Measurements from ENCODE around the gene CSHL1.
"Not testable (repeated sequence)": the region's sequence is repeated elsewhere in the genome, so short reads cannot be mapped to it uniquely, and the experiment has no call there.

Gene CSHL1

GRCh38 chr17:63929860-63930766 is 19.1 kb upstream of the CSHL1 start:
- no peak for TF ChIP-seq CTCF (IDR thresholded peaks at IDR 0.05; ENCODE audit: low read depth, low read length)
- no peak overlapping the region for H3K4me3 ChIP-seq (ENCODE audit: low read depth, low read length)
- no peak for DNase-seq (ENCODE audit: low read depth, low spot score)

GRCh38 chr17:63928966-63929695 is 18.1 kb upstream of the CSHL1 start:
- no peak for DNase-seq (ENCODE audit: low read depth, low spot score)
- in situ Hi-C loops (cut with HindIII; ENCODE audit: low sequenced_read_pairs): no loop called here
- no peak overlapping the region for H3K4me3 ChIP-seq (ENCODE audit: low read depth, low read length)
- no peak for TF ChIP-seq CTCF (IDR thresholded peaks at IDR 0.05; ENCODE audit: low read depth, low read length)

More at GRCh38 chr17:63929860-63930766, 19.1 kb upstream of the CSHL1 start:
- in situ Hi-C loops (cut with HindIII; ENCODE audit: low sequenced_read_pairs): no loop called here

GRCh38 chr17:63928172-63928666 is 17.2 kb upstream of the CSHL1 start:
- in situ Hi-C loops (cut with HindIII; ENCODE audit: low sequenced_read_pairs): no loop called here
- H3K4me3 ChIP-seq (ENCODE audit: low read depth, low read length): no peak overlapping the region
- TF ChIP-seq CTCF (IDR thresholded peaks at IDR 0.05; ENCODE audit: low read depth, low read length): no peak
- no peak for DNase-seq (ENCODE audit: low read depth, low spot score)

- in situ Hi-C loops (cut with HindIII; ENCODE audit: low sequenced_read_pairs): no loop called here
- no peak for DNase-seq (ENCODE audit: low read depth, low spot score)
- H3K4me3 ChIP-seq (ENCODE audit: low read depth, low read length): no peak overlapping the region
- no peak for TF ChIP-seq CTCF (IDR thresholded peaks at IDR 0.05; ENCODE audit: low read depth, low read length)
Measured at GRCh38 chr17:63927464-63928171, 16.6 kb upstream of the CSHL1 start.

GRCh38 chr17:63926164-63926563 is 15.1 kb upstream of the CSHL1 start:
- DNase-seq (ENCODE audit: low read depth, low spot score): no peak
- in situ Hi-C loops (cut with HindIII; ENCODE audit: low sequenced_read_pairs): no loop called here
- no peak for TF ChIP-seq CTCF (IDR thresholded peaks at IDR 0.05; ENCODE audit: low read depth, low read length)
- no peak overlapping the region for H3K4me3 ChIP-seq (ENCODE audit: low read depth, low read length)

- no peak for DNase-seq (ENCODE audit: low read depth, low spot score)
- H3K4me3 ChIP-seq (ENCODE audit: low read depth, low read length): no peak overlapping the region
- in situ Hi-C loops (cut with HindIII; ENCODE audit: low sequenced_read_pairs): no loop called here
- TF ChIP-seq CTCF (IDR thresholded peaks at IDR 0.05; ENCODE audit: low read depth, low read length): no peak
Measured at GRCh38 chr17:63925615-63926014, 14.6 kb upstream of the CSHL1 start.

- in situ Hi-C loops (cut with HindIII; ENCODE audit: low sequenced_read_pairs): not testable (repeated sequence)
Measured at GRCh38 chr17:63922402-63922801, 11.3 kb upstream of the CSHL1 start.

GRCh38 chr17:63920779-63921178 is 9.7 kb upstream of the CSHL1 start:
- H3K4me3 ChIP-seq (ENCODE audit: low read depth, low read length); DNase-seq (ENCODE audit: low read depth, low spot score); in situ Hi-C loops (cut with HindIII; ENCODE audit: low sequenced_read_pairs): not testable (repeated sequence)

More at GRCh38 chr17:63922402-63922801, 11.3 kb upstream of the CSHL1 start:
- not testable (repeated sequence) for DNase-seq (ENCODE audit: low read depth, low spot score); H3K4me3 ChIP-seq (ENCODE audit: low read depth, low read length)

- in situ Hi-C loops (cut with HindIII; ENCODE audit: low sequenced_read_pairs); H3K4me3 ChIP-seq (ENCODE audit: low read depth, low read length); DNase-seq (ENCODE audit: low read depth, low spot score): not testable (repeated sequence)
Measured at GRCh38 chr17:63920050-63920449, 9.0 kb upstream of the CSHL1 start.
